VCaP (cell line): ENCODE results near the gene OTOP2.
"Not testable (repeated sequence)": the region's sequence is repeated elsewhere in the genome, so short reads cannot be mapped to it uniquely, and the experiment has no call there.

Experiments
- H3K27ac ChIP-seq: fragments of 450-650 bp; 2 replicates; pipeline ENCODE4 v1.5.1; 2017
- CTCF ChIP-seq: fragments of 450-650 bp; conservative IDR thresholded peaks from 2 replicates; pipeline ENCODE4 v1.5.1; 2017; ENCODE audit warnings: mild to moderate bottlenecking, moderate library complexity

The OTOP2 gene

DNA sequence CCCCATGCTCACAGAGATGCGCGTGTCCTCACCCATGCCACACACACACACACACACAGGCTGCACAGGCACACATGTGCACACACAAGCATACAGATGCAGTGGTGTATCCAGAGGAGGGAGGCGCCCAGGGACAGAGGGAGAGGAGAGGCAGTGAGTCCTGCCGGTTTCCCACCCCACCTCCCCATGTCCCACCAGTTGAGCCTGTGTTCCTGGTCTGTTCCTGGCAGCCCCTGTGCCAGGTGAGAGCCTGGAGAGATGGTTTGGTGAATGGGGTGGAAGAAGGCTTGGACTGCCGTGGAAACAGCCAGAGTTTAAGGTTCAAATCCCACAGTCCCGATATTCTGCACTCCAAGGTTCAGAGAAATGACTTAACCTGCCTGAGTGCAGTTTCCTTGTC lies 20.4 kb upstream of the OTOP2 start:
- no peak overlapping the region for H3K27ac ChIP-seq
- no peak for TF ChIP-seq CTCF

GRCh38 chr17:74904687-74905409 lies 19.2 kb upstream of the OTOP2 start:
- TF ChIP-seq CTCF = no peak
- H3K27ac ChIP-seq = no peak overlapping the region

DNA sequence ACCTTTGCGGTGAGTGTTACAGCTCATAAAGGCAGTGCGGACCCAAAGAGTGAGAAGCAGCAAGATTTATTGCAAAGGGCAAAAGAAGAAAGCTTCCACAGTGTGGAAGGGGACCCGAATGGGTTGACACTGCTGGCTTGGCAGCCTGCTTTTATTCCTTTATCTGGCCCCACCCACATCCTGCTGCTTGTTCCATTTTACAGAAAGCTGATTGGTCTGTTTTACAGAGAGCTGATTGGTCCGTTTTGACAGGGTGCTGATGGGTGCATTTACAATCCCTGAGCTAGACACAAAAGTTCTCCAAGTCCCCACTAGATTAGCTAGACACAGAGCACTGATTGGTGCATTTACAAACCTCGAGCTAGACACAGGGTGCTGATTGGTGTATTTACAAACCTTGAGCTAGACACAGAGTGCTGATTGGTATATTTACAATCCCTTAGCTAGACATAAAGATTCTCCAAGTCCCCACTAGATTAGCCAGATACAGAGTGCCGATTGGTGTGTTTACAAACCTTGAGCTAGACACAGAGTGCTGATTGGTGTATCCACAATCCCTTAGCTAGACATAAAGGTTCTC lies 17.8 kb upstream of the OTOP2 start:
- not testable (repeated sequence) for H3K27ac ChIP-seq

DNA sequence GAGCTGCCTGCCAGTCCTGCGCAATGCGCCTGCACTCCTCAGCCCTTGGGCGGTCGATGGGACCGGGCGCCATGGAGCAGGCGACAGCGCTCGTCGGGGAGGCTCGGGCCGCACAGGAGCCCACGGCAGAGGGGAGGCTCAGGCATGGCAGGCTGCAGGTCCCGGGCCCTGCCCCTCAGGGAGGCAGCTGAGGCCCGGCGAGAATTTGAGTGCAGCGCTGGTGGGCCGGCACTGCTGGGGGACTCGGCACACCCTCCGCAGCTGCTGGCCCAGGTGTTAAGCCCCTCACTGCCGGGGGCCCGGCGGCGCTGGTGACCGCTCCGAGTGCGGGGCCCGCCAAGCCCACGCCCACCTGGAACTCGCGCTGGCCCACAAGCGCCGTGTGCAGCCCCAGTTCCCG lies 17.1 kb upstream of the OTOP2 start:
- H3K27ac ChIP-seq = no peak overlapping the region

GRCh38 chr17:74909097-74909496 lies 15.0 kb upstream of the OTOP2 start:
- H3K27ac ChIP-seq = not testable (repeated sequence)

More for the DNA sequence above, 17.1 kb upstream of the OTOP2 start:
- TF ChIP-seq CTCF = no peak

DNA sequence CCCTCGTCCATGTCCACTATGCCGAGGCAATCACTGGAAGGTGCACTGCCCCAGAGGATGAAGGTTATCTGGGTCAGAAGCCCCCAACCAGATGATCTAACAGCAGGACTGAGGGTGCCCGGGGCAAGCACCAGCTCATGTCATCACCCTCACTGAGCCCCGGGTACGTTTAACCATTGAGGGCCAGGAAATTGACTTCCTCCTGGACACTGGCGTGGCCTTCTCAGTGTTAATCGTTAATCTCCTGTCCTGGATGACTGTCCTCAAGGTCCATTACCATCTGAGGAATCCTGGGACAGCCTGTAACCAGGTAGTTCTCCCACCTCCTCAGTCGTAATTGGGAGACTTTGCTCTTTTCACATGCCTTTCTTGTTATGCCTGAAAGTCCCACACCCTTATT lies 12.7 kb upstream of the OTOP2 start:
- not testable (repeated sequence) for H3K27ac ChIP-seq

GRCh38 chr17:74916136-74916850 lies 7.8 kb upstream of the OTOP2 start:
- TF ChIP-seq CTCF = no peak
- H3K27ac ChIP-seq = no peak overlapping the region

GRCh38 chr17:74916851-74917199 lies 7.2 kb upstream of the OTOP2 start:
- no peak for TF ChIP-seq CTCF

GRCh38 chr17:74917430-74917829 lies 6.6 kb upstream of the OTOP2 start:
- H3K27ac ChIP-seq = no peak overlapping the region
- TF ChIP-seq CTCF = no peak

More at GRCh38 chr17:74916851-74917199, 7.2 kb upstream of the OTOP2 start:
- H3K27ac ChIP-seq = no peak overlapping the region
